ENCODE results near the gene EEFSEC. TPM values are rescaled to one million over a fixed set of nuclear protein-coding genes. Genes with fewer than 3 reads are reported as not detected.

Gene EEFSEC
- total RNA-seq, 1 experiment from 2014 or later = 14.6 TPM

DNA sequence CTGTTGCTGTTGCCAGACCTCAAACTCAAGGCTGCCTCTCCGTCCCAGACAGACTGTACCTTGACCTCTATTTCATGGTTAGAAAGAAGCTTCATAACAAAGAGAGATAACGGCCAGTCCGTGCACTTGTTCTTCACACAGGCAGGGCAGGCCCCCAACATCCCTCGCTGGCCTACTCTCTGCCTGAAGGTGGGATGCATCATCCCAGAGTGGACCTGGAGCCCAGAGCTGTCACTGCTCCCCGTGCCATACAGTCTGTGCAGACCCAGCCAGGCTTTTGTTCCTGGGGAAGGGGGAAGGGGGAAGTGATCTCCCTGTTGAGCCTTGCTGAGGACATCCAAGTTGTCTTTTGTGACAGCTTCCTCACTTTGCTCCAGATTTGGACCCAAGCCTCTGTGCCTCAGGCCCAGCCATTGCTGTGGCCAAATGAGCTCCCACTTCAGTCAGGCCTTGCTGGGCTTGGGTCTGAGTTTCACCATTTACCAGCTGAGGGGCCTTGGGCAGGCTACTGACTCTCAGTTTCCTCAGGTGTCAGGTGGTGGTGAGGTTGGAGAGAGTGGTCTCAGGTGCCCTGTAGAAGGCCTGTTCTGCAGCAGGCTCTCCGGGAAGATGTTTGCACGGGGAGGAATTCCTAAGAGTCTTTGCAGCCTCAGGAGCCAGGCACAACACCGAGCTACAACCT, 171.8 kb downstream of the EEFSEC start:
- no peaks in the 10 kb centered on the region for H3K27me3 Mint-ChIP-seq (ENCODE audit: insufficient read depth, unreplicated experiment)
- H3K4me3 Mint-ChIP-seq (ENCODE audit: unreplicated experiment) = no peak overlapping the region
- no peak overlapping the region for H3K27ac Mint-ChIP-seq (ENCODE audit: low read depth, unreplicated experiment)
- TF ChIP-seq, protein P1, sequence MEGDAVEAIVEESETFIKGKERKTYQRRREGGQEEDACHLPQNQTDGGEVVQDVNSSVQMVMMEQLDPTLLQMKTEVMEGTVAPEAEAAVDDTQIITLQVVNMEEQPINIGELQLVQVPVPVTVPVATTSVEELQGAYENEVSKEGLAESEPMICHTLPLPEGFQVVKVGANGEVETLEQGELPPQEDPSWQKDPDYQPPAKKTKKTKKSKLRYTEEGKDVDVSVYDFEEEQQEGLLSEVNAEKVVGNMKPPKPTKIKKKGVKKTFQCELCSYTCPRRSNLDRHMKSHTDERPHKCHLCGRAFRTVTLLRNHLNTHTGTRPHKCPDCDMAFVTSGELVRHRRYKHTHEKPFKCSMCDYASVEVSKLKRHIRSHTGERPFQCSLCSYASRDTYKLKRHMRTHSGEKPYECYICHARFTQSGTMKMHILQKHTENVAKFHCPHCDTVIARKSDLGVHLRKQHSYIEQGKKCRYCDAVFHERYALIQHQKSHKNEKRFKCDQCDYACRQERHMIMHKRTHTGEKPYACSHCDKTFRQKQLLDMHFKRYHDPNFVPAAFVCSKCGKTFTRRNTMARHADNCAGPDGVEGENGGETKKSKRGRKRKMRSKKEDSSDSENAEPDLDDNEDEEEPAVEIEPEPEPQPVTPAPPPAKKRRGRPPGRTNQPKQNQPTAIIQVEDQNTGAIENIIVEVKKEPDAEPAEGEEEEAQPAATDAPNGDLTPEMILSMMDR (IDR thresholded peaks at IDR 0.05; ENCODE audit: unreplicated experiment) = no peak
- H3K4me1 Mint-ChIP-seq (ENCODE audit: insufficient read depth, unreplicated experiment) = no peaks in the 10 kb centered on the region
- no peak for DNase-seq (ENCODE audit: unreplicated experiment)
- BruUV-seq (replicated peaks) = no TSS peak
- CTCF ChIA-PET = no interaction called here
- intact Hi-C loops (cut with micrococcal nuclease) = loop anchor here (5.0 to 10.0 kb wide), 2 partner anchors 230 to 257 kb away; no protein-coding TSS in a partner anchor
- POLR2A ChIA-PET = no interaction called here
- H3K36me3 Mint-ChIP-seq (ENCODE audit: insufficient read depth, unreplicated experiment) = peaks cover 6% of the 10 kb centered on the region
- no peaks in the 10 kb centered on the region for H3K9me3 Mint-ChIP-seq (ENCODE audit: unreplicated experiment)

GRCh38 chr3:128326051-128326823, 173.0 kb downstream of the EEFSEC start:
- ChIA-PET POLR2A (no interaction called here), CTCF (no interaction called here)
- H3K27me3 Mint-ChIP-seq (ENCODE audit: insufficient read depth, unreplicated experiment) = no peaks in the 10 kb centered on the region
- H3K36me3 Mint-ChIP-seq (ENCODE audit: insufficient read depth, unreplicated experiment) = peaks cover 6% of the 10 kb centered on the region
- H3K9me3 Mint-ChIP-seq (ENCODE audit: unreplicated experiment) = no peaks in the 10 kb centered on the region
- peak overlapping the region; percentile 52 for H3K27ac Mint-ChIP-seq (ENCODE audit: low read depth, unreplicated experiment)
- H3K4me3 Mint-ChIP-seq (ENCODE audit: unreplicated experiment) = no peak overlapping the region
- TF ChIP-seq, protein P1 (IDR thresholded peaks at IDR 0.05; ENCODE audit: unreplicated experiment) = no peak
- no TSS peak for BruUV-seq (replicated peaks)
- H3K4me1 Mint-ChIP-seq (ENCODE audit: insufficient read depth, unreplicated experiment) = no peaks in the 10 kb centered on the region
- no peak for DNase-seq (ENCODE audit: unreplicated experiment)
- intact Hi-C loops (cut with micrococcal nuclease) = loop anchor here (10.0 kb wide), 1 partner anchor 231 kb away; no protein-coding TSS in a partner anchor

DNA sequence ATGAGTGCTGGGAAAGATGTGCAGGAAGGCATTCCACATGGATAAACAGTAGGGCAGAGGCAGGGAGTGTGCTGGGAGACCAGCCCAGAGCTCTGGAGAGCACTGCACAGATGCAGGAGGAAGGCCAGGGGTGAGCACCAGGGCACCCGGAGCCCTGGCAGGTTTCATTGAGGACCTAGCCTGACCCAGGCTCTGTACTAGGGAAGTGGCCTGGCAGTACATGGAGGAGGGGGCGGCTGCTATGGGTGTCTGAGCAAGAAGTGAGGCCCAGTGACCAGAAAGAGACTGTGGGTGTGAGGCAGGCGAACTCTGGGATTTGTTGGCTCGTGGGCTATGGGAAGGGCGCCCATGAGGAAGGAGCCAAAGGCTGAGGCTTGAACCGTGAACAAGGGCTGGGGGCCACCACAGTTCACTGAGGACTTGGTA, 174.3 kb downstream of the EEFSEC start:
- ChIA-PET POLR2A (no interaction called here), CTCF (no interaction called here)
- no peaks in the 10 kb centered on the region for H3K4me1 Mint-ChIP-seq (ENCODE audit: insufficient read depth, unreplicated experiment)
- TF ChIP-seq, protein P1 (IDR thresholded peaks at IDR 0.05; ENCODE audit: unreplicated experiment) = no peak
- BruUV-seq (replicated peaks) = no TSS peak
- intact Hi-C loops (cut with micrococcal nuclease) = loop anchor here (10.0 kb wide), 1 partner anchor 233 kb away; no protein-coding TSS in a partner anchor
- H3K36me3 Mint-ChIP-seq (ENCODE audit: insufficient read depth, unreplicated experiment) = peaks cover 6% of the 10 kb centered on the region
- H3K27ac Mint-ChIP-seq (ENCODE audit: low read depth, unreplicated experiment) = no peak overlapping the region
- no peaks in the 10 kb centered on the region for H3K9me3 Mint-ChIP-seq (ENCODE audit: unreplicated experiment)
- no peak for DNase-seq (ENCODE audit: unreplicated experiment)
- no peak overlapping the region for H3K4me3 Mint-ChIP-seq (ENCODE audit: unreplicated experiment)
- no peaks in the 10 kb centered on the region for H3K27me3 Mint-ChIP-seq (ENCODE audit: insufficient read depth, unreplicated experiment)

All from MCF 10A (cell line).